B cell (primary cell): ENCODE results near the gene SLC35D2.

ENCODE experiments used
- EZH2 ChIP-seq: IDR thresholded peaks from 2 replicates; pipeline ENCODE4 v1.6.1; 2012; ENCODE audit warnings: borderline replicate concordance, low read depth, mild to moderate bottlenecking, moderate library complexity, low read length; ENCODE audit not compliant: insufficient read depth, poor library complexity, severe bottlenecking
- TF ChIP-seq, protein P1 (sequence below): fragments of 200-600 bp; IDR thresholded peaks from one replicate; pipeline ENCODE4 v1.8.0; 2022; ENCODE audit warnings: antibody characterized with exemption, mild to moderate bottlenecking

DNA sequence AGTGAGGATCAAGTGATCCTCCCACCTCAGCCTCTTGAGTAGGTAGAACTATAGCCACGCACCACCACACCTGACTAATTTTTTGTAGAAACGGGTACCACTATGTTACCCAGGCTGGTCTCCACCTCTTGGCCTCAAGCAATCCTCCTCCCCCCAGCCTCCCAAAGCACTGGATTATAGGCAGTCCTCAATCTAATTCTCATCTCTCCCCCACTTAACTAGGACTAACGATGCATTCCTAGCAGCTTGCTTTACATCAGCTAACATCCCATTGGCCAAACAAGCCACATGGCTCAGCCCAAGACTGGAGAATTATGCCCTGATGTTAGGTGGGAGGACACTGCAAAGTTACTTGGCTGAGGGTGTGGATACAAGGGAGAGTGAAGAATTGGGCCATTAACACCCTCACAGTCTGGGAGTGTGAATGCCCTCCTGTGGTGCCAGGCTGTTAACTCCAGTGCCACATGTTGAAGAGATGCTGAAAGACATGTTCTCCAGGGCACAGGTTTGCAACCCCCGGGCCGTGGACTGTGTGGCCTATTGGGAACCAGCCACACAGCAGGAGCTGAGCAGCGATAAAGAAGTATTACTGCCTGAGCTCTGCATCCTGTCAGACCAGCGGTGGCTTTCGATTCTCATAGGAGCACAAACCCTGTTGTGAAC lies 39.9 kb upstream of the SLC35D2 start:
- TF ChIP-seq, protein P1, sequence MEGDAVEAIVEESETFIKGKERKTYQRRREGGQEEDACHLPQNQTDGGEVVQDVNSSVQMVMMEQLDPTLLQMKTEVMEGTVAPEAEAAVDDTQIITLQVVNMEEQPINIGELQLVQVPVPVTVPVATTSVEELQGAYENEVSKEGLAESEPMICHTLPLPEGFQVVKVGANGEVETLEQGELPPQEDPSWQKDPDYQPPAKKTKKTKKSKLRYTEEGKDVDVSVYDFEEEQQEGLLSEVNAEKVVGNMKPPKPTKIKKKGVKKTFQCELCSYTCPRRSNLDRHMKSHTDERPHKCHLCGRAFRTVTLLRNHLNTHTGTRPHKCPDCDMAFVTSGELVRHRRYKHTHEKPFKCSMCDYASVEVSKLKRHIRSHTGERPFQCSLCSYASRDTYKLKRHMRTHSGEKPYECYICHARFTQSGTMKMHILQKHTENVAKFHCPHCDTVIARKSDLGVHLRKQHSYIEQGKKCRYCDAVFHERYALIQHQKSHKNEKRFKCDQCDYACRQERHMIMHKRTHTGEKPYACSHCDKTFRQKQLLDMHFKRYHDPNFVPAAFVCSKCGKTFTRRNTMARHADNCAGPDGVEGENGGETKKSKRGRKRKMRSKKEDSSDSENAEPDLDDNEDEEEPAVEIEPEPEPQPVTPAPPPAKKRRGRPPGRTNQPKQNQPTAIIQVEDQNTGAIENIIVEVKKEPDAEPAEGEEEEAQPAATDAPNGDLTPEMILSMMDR = no peak
- no peak for TF ChIP-seq EZH2
